Chondrocyte (in vitro differentiated cells): ENCODE measurements around the gene ARHGEF33. TPM values are rescaled to one million over a fixed set of nuclear protein-coding genes. Genes with fewer than 3 reads are reported as not detected.

Experiments used
- DNase-seq: peaks from one replicate; pipeline ENCODE4 v3.0.0; 2021; ENCODE audit warnings: mixed read lengths, low spot score
- H3K27ac Mint-ChIP-seq: one replicate; pipeline ENCODE4 v1.8.0; 2021; ENCODE audit warnings: mild to moderate bottlenecking, moderate library complexity, mixed read lengths; ENCODE audit not compliant: unreplicated experiment
- H3K27me3 Mint-ChIP-seq: 2 replicates; pipeline ENCODE4 v1.8.0; 2021; ENCODE audit warnings: low read depth, mixed read lengths
- H3K36me3 Mint-ChIP-seq: 2 replicates; pipeline ENCODE4 v1.8.0; 2021; ENCODE audit warnings: low read depth, mixed read lengths
- H3K4me1 Mint-ChIP-seq: 2 replicates; pipeline ENCODE4 v1.8.0; 2021; ENCODE audit warnings: low read depth, mild to moderate bottlenecking, mixed read lengths
- H3K4me3 Mint-ChIP-seq: one replicate; pipeline ENCODE4 v1.8.0; 2021; ENCODE audit warnings: mild to moderate bottlenecking, moderate library complexity, mixed read lengths; ENCODE audit not compliant: unreplicated experiment
- H3K9me3 Mint-ChIP-seq: 2 replicates; pipeline ENCODE4 v1.8.0; 2021; ENCODE audit warnings: low read depth, mixed read lengths
- CTCF ChIP-seq: fragments of 200-600 bp; sonication (generic); IDR thresholded peaks from 2 replicates; pipeline ENCODE4 v1.5.0; 2021; ENCODE audit warnings: antibody characterized with exemption, mild to moderate bottlenecking, moderate library complexity
- total RNA-seq: library from RNA; stranded (reverse); gene quantifications from 3 replicates; pipeline ENCODE4 v1.2.1, GENCODE V29; 2021

The ARHGEF33 gene
- total RNA-seq, 1 donor from 2014 or later = 0.87 TPM

GRCh38 chr2:38875576-38876367, 13.9 kb upstream of the ARHGEF33 start, which contains the start of the genes DHX57 and MORN2:
Gene DHX57, minus strand, starts transcription at chr2:38875934. Its CDS starts 7,529 bp downstream, at chr2:38868405.
Gene MORN2, plus strand, starts transcription at chr2:38875976.
- peaks cover 6% of the 10 kb centered on the region for H3K36me3 Mint-ChIP-seq
- peaks cover 9% of the 10 kb centered on the region for H3K9me3 Mint-ChIP-seq
- H3K27ac Mint-ChIP-seq = peak within 1 kb of the TSS; percentile 95

GRCh38 chr2:38876407-38876806, 13.3 kb upstream of the ARHGEF33 start:
- H3K4me1 Mint-ChIP-seq = peaks cover 27% of the 10 kb centered on the region
- peak overlapping the region; percentile 99 for H3K4me3 Mint-ChIP-seq
- DNase-seq = no peak
- no peak for TF ChIP-seq CTCF
- peak overlapping the region; percentile 95 for H3K27ac Mint-ChIP-seq
- peaks cover 9% of the 10 kb centered on the region for H3K9me3 Mint-ChIP-seq
- H3K36me3 Mint-ChIP-seq = peaks cover 7% of the 10 kb centered on the region
- H3K27me3 Mint-ChIP-seq = no peaks in the 10 kb centered on the region

More at GRCh38 chr2:38875576-38876367, 13.9 kb upstream of the ARHGEF33 start, which contains the start of the genes DHX57 and MORN2:
- peak within 1 kb of the TSS; percentile 99 for H3K4me3 Mint-ChIP-seq
- TF ChIP-seq CTCF = peak; percentile 9
- DNase-seq = peak; percentile 95
- H3K27me3 Mint-ChIP-seq = no peaks in the 10 kb centered on the region
- H3K4me1 Mint-ChIP-seq = peaks cover 27% of the 10 kb centered on the region

- H3K9me3 Mint-ChIP-seq = no peaks in the 10 kb centered on the region
- H3K4me1 Mint-ChIP-seq = no peaks in the 10 kb centered on the region
Observed at GRCh38 chr2:38886063-38886462, 3.6 kb upstream of the ARHGEF33 start.

GRCh38 chr2:38887347-38887746, 2.3 kb upstream of the ARHGEF33 start:
- no peak for TF ChIP-seq CTCF
- no peaks in the 10 kb centered on the region for H3K9me3 Mint-ChIP-seq
- no peaks in the 10 kb centered on the region for H3K4me1 Mint-ChIP-seq
- no peak for DNase-seq
- H3K4me3 Mint-ChIP-seq = no peak overlapping the region
- no peaks in the 10 kb centered on the region for H3K27me3 Mint-ChIP-seq
- H3K36me3 Mint-ChIP-seq = peaks cover 5% of the 10 kb centered on the region
- H3K27ac Mint-ChIP-seq = no peak overlapping the region

More at GRCh38 chr2:38886063-38886462, 3.6 kb upstream of the ARHGEF33 start:
- H3K36me3 Mint-ChIP-seq = peaks cover 7% of the 10 kb centered on the region
- H3K4me3 Mint-ChIP-seq = no peak overlapping the region
- TF ChIP-seq CTCF = no peak
- DNase-seq = no peak
- H3K27ac Mint-ChIP-seq = no peak overlapping the region
- H3K27me3 Mint-ChIP-seq = no peaks in the 10 kb centered on the region

GRCh38 chr2:38887902-38888554, 1.6 kb upstream of the ARHGEF33 start:
- H3K27me3 Mint-ChIP-seq = no peaks in the 10 kb centered on the region
- H3K9me3 Mint-ChIP-seq = no peaks in the 10 kb centered on the region
- no peak overlapping the region for H3K27ac Mint-ChIP-seq
- TF ChIP-seq CTCF = no peak
- H3K4me3 Mint-ChIP-seq = no peak overlapping the region
- no peaks in the 10 kb centered on the region for H3K4me1 Mint-ChIP-seq
- no peak for DNase-seq
- H3K36me3 Mint-ChIP-seq = peaks cover 3% of the 10 kb centered on the region
